SK-N-SH (cell line): Measurements from ENCODE around the gene PROX1. TPM values are rescaled to one million over a fixed set of nuclear protein-coding genes. Genes with fewer than 3 reads are reported as not detected.

Experiments
- CTCF ChIA-PET: fragments of 300-600, 350-600 bp; formaldehyde crosslinking; extraction: SDS; loops from one replicate; lab custom pipeline; 2021; lab: Yijun Ruan, JAX
- POLR2A ChIA-PET: fragments of 350-600 bp; sonication (Branson Sonifier 250); formaldehyde crosslinking; extraction: SDS; loops from one replicate; lab custom pipeline; 2020; ENCODE audit warnings: antibody characterized with exemption, inconsistent platforms; lab: Yijun Ruan, JAX
- DNase-seq: peaks from one replicate; pipeline ENCODE4 v3.0.0; 2012
- H2AFZ ChIP-seq: fragments of 200-600 bp; sonication (generic); 2 replicates; pipeline ENCODE4 v1.8.1; 2016; ENCODE audit warnings: antibody characterized with exemption, mild to moderate bottlenecking, low read depth
- H3F3A ChIP-seq: fragments of 200-600 bp; sonication (generic); replicated peaks from 2 replicates; pipeline ENCODE3; 2016; ENCODE audit warnings: antibody characterized with exemption, mild to moderate bottlenecking; ENCODE audit not compliant: insufficient read depth
- H3K27ac ChIP-seq, 2 experiments: fragments of 200-500 bp in 1 of 2; fragments of 200-600 bp in 1 of 2; sonication (Bioruptor generic) in 1 of 2; sonication (generic), shearing (Covaris generic) in 1 of 2; 2 replicates each; pipeline versions ENCODE4 v1.5.1 to v1.6.1; 2014 to 2016; ENCODE audit warnings: low read depth in 2 of 2, inconsistent platforms in 1 of 2, low read length in 1 of 2, mild to moderate bottlenecking in 1 of 2, mixed read lengths in 1 of 2
- H3K27me3 ChIP-seq: fragments of 200-600 bp; sonication (generic), shearing (Covaris generic); 2 replicates; pipeline ENCODE4 v1.6.1; 2016; ENCODE audit warnings: mixed run types; ENCODE audit not compliant: insufficient read depth
- H3K36me3 ChIP-seq, 2 experiments: fragments of 200-500 bp in 1 of 2; fragments of 200-600 bp in 1 of 2; sonication (Bioruptor generic) in 1 of 2; sonication (generic) in 1 of 2; replicated peaks in 1 of 2; 2 replicates each; pipeline versions ENCODE3 to v1.5.1; 2014 to 2016; ENCODE audit warnings: low read length in 1 of 2, mild to moderate bottlenecking in 1 of 2; ENCODE audit not compliant: insufficient read depth in 2 of 2, control insufficient read depth in 1 of 2
- H3K4me1 ChIP-seq, 2 experiments: fragments of 200-500 bp in 1 of 2; fragments of 200-600 bp in 1 of 2; sonication (Bioruptor generic) in 1 of 2; sonication (generic), shearing (Covaris generic) in 1 of 2; 2 replicates each; pipeline versions ENCODE4 v1.5.1 to v1.6.1; 2014 to 2016; ENCODE audit warnings: low read depth in 1 of 2, low read length in 1 of 2, mixed run types in 1 of 2; ENCODE audit not compliant: insufficient read depth in 2 of 2, control insufficient read depth in 1 of 2
- H3K4me2 ChIP-seq: fragments of 200-600 bp; sonication (generic), shearing (Covaris generic); 2 replicates; pipeline ENCODE4 v1.6.1; 2017; ENCODE audit warnings: mixed run types
- H3K4me3 ChIP-seq, 2 experiments: fragments of 200-500 bp in 1 of 2; fragments of 200-600 bp in 1 of 2; sonication (Bioruptor generic) in 1 of 2; sonication (generic), shearing (Covaris generic) in 1 of 2; 2 replicates each; pipeline versions ENCODE4 v1.5.1 to v1.8.1; 2014 to 2016; ENCODE audit warnings: low read depth in 2 of 2, inconsistent platforms in 1 of 2, low read length in 1 of 2, mild to moderate bottlenecking in 1 of 2, mixed read lengths in 1 of 2, moderate library complexity in 1 of 2
- H3K79me2 ChIP-seq: fragments of 200-600 bp; sonication (generic); 2 replicates; pipeline ENCODE4 v1.8.1; 2017; ENCODE audit warnings: mild to moderate bottlenecking; ENCODE audit not compliant: insufficient read depth
- H3K9ac ChIP-seq: fragments of 200-600 bp; sonication (generic); 2 replicates; pipeline ENCODE4 v1.6.1; 2017; ENCODE audit warnings: mixed run types
- H3K9me2 ChIP-seq: fragments of 200-600 bp; sonication (generic); 2 replicates; pipeline ENCODE4 v1.6.1; 2017; ENCODE audit warnings: mixed run types
- H3K9me3 ChIP-seq: fragments of 200-600 bp; sonication (generic); 2 replicates; pipeline ENCODE4 v1.6.1; 2017; ENCODE audit warnings: mixed run types, mild to moderate bottlenecking, moderate library complexity
- H4K20me1 ChIP-seq: fragments of 200-600 bp; sonication (generic); 2 replicates; pipeline ENCODE4 v1.6.1; 2017; ENCODE audit warnings: mild to moderate bottlenecking, mixed run types; ENCODE audit not compliant: insufficient read depth
- ELF1 ChIP-seq: IDR thresholded peaks from 2 replicates; pipeline ENCODE4 v1.4.0; 2012
- EP300 ChIP-seq, 2 experiments: IDR thresholded peaks; 2 replicates each; pipeline versions ENCODE4 v1.4.0 to v1.6.1; 2012; ENCODE audit warnings: borderline replicate concordance in 1 of 2, low read depth in 1 of 2, low read length in 1 of 2
- FOSL2 ChIP-seq: IDR thresholded peaks from 2 replicates; pipeline ENCODE4 v1.4.0; 2012; ENCODE audit warnings: low read depth, mild to moderate bottlenecking, moderate library complexity, borderline replicate concordance
- FOXJ3 ChIP-seq: sonication (generic); formaldehyde crosslinking; IDR thresholded peaks from 2 replicates; pipeline ENCODE4 v1.5.1; 2020; ENCODE audit warnings: mild to moderate bottlenecking, missing genetic modification reagents
- FOXM1 ChIP-seq: IDR thresholded peaks from 2 replicates; pipeline ENCODE4 v1.4.0; 2012; ENCODE audit warnings: low read depth, mild to moderate bottlenecking
- GATA2 ChIP-seq: sonication (generic); formaldehyde crosslinking; IDR thresholded peaks from 2 replicates; pipeline ENCODE4 v1.5.0; 2020; ENCODE audit warnings: mild to moderate bottlenecking, missing genetic modification reagents
- MEF2A ChIP-seq: IDR thresholded peaks from 2 replicates; pipeline ENCODE4 v1.4.0; 2012; ENCODE audit warnings: low read depth, borderline replicate concordance
- MXI1 ChIP-seq: IDR thresholded peaks from 2 replicates; pipeline ENCODE4 v1.6.1; 2012; ENCODE audit warnings: mild to moderate bottlenecking, low read depth, low read length, improper control_type of control experiment
- RCOR1 ChIP-seq: fragments of 150-350 bp; IDR thresholded peaks from 2 replicates; pipeline ENCODE4 v1.6.1; 2017; ENCODE audit warnings: antibody characterized with exemption, low read length
- RFX5 ChIP-seq: IDR thresholded peaks from 2 replicates; pipeline ENCODE4 v1.6.1; 2012; ENCODE audit warnings: mild to moderate bottlenecking, improper control_type of control experiment, low read length
- TCF12 ChIP-seq: IDR thresholded peaks from 2 replicates; pipeline ENCODE4 v1.4.0; 2012
- WGBS: methylation state at CpG from one replicate; pipeline ENCODE4 v1.1.6; 2017; ENCODE audit warnings: low lambda C conversion rate; 5-methylcytosine and 5-hydroxymethylcytosine counted together
- polyA plus RNA-seq, 3 experiments: library from polyadenylated mRNA; depleted of rRNA; stranded (reverse); fragments of >200 nt; gene quantifications; 2 replicates each; pipeline ENCODE4 v1.2.3, GENCODE V29; 2012
- TF ChIP-seq, protein P1 (sequence below): fragments of 150-350 bp; IDR thresholded peaks from 2 replicates; pipeline ENCODE4 v1.6.1; 2017; ENCODE audit warnings: antibody characterized with exemption, low read length, low read depth, borderline replicate concordance
- TF ChIP-seq, protein P2 (sequence below): fragments of 150-350 bp; IDR thresholded peaks from 2 replicates; pipeline ENCODE4 v1.6.1; 2016; ENCODE audit warnings: mild to moderate bottlenecking, low read depth, low read length
- TF ChIP-seq, protein P3 (sequence below): fragments of 200-600 bp; sonication (generic); IDR thresholded peaks from 2 replicates; pipeline ENCODE4 v1.6.1; 2017; ENCODE audit warnings: antibody characterized with exemption, mild to moderate bottlenecking, moderate library complexity
- TF ChIP-seq, protein P4 (sequence below): IDR thresholded peaks from 2 replicates; pipeline ENCODE4 v1.4.0; 2012; ENCODE audit warnings: low read depth

Gene PROX1
- polyA plus RNA-seq, 1 of the 3 experiments (the other 2 are of a cell fraction) = 0.25 TPM

DNA sequence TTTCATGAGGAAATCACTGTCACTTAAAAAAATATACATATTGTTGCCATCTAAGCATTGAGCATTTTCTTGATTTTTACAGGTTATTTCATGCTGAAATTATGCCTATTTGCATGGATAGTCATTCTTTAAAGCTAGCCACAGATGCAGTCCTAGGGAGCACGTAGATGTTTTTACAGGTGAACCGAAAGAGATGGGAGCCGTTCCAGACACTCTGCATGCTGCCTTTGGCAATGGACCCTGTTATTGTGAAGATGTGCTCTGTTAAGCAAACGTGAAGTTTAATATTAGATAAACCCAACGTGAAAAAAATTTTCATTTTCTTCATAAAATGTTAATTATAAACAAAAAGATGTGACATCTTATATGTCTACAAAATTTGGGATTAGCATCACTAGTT lies 7.1 kb downstream of the PROX1 start:
- POLR2A ChIA-PET = interaction anchor here (0.9 kb wide), 1 partner anchor 16 kb away, joined by 3 read pairs; no protein-coding TSS in a partner anchor
- CTCF ChIA-PET = interaction anchor here (1.9 kb wide), 1 partner anchor 14 kb away, joined by 12 read pairs; no protein-coding TSS in a partner anchor
- Histone ChIP-seq H2AFZ (no peak overlapping the region), H3F3A (no peaks in the 10 kb centered on the region), H3K79me2 (no peaks in the 10 kb centered on the region), H3K4me3 (no peak overlapping the region; a peak in 1 of 4 replicates), H4K20me1 (no peaks in the 10 kb centered on the region), H3K27ac (peak overlapping the region in 1 of 2 experiments; percentile 63; a peak in 2 of 4 replicates), H3K36me3 (peaks cover 0 to 17% of the 10 kb centered on the region in 2 experiments), H3K4me1 (peaks cover 0 to 29% of the 10 kb centered on the region in 2 experiments; a peak in 2 of 4 replicates), H3K9me2 (no peaks in the 10 kb centered on the region), H3K27me3 (peaks cover 3% of the 10 kb centered on the region; the same call in 1 of the 2 replicates), H3K4me2 (no peak overlapping the region), H3K9ac (no peak overlapping the region), H3K9me3 (no peaks in the 10 kb centered on the region)
- TF ChIP-seq ELF1 (no peak), EP300 (IDR thresholded peaks at IDR 0.05; ENCODE audit: borderline replicate concordance in 1 of 2, low read depth in 1 of 2, low read length in 1 of 2) (0 out of 4 replicates have a peak, but pooled peaks of 1 of the 2 experiments have one; percentile 38), GATA2 (CRISPR knock-in tag) (no peak)
- TF ChIP-seq, protein P1, sequence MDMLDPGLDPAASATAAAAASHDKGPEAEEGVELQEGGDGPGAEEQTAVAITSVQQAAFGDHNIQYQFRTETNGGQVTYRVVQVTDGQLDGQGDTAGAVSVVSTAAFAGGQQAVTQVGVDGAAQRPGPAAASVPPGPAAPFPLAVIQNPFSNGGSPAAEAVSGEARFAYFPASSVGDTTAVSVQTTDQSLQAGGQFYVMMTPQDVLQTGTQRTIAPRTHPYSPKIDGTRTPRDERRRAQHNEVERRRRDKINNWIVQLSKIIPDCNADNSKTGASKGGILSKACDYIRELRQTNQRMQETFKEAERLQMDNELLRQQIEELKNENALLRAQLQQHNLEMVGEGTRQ = no peak
- 13% methylated on average over 5 of the region's 5 CpGs for WGBS
- DNase-seq = no peak

DNA sequence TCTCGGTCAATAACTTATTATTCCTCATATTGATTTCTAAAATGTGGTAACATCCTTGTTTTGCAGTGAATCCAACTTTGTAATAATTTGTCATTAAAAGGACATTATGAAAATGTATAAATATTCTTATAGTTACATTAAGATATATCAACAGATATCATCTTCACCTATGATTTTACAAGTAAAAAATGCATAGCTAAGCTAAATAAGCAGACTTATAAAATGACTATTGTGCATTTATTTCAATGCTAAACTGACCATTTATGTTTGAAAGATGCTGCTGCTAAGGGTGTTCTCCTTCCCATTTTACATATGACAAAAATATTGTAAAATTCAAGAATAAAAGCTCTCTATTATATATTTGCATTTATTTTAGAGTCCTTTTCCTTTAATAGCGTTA lies 7.8 kb downstream of the PROX1 start:
- no peak for TF ChIP-seq RFX5
- TF ChIP-seq FOXJ3 (CRISPR knock-in tag) = no peak
- no peak for TF ChIP-seq RCOR1
- no peak for TF ChIP-seq FOXM1
- no peak for TF ChIP-seq MEF2A
- TF ChIP-seq FOSL2 = no peak
- no peak for TF ChIP-seq MXI1
- TF ChIP-seq, protein P2, sequence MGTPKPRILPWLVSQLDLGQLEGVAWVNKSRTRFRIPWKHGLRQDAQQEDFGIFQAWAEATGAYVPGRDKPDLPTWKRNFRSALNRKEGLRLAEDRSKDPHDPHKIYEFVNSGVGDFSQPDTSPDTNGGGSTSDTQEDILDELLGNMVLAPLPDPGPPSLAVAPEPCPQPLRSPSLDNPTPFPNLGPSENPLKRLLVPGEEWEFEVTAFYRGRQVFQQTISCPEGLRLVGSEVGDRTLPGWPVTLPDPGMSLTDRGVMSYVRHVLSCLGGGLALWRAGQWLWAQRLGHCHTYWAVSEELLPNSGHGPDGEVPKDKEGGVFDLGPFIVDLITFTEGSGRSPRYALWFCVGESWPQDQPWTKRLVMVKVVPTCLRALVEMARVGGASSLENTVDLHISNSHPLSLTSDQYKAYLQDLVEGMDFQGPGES = no peak
- TF ChIP-seq, protein P3, sequence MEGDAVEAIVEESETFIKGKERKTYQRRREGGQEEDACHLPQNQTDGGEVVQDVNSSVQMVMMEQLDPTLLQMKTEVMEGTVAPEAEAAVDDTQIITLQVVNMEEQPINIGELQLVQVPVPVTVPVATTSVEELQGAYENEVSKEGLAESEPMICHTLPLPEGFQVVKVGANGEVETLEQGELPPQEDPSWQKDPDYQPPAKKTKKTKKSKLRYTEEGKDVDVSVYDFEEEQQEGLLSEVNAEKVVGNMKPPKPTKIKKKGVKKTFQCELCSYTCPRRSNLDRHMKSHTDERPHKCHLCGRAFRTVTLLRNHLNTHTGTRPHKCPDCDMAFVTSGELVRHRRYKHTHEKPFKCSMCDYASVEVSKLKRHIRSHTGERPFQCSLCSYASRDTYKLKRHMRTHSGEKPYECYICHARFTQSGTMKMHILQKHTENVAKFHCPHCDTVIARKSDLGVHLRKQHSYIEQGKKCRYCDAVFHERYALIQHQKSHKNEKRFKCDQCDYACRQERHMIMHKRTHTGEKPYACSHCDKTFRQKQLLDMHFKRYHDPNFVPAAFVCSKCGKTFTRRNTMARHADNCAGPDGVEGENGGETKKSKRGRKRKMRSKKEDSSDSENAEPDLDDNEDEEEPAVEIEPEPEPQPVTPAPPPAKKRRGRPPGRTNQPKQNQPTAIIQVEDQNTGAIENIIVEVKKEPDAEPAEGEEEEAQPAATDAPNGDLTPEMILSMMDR = no peak
- TF ChIP-seq, protein P4, sequence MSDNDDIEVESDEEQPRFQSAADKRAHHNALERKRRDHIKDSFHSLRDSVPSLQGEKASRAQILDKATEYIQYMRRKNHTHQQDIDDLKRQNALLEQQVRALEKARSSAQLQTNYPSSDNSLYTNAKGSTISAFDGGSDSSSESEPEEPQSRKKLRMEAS = no peak
- TF ChIP-seq TCF12 = no peak
- TF ChIP-seq, all 33 proteins: peak for 0
- Histone ChIP-seq H3K36me3 (peaks cover 0 to 21% of the 10 kb centered on the region in 2 experiments), H2AFZ (no peak overlapping the region), H3K9me3 (no peaks in the 10 kb centered on the region), H3F3A (no peaks in the 10 kb centered on the region), H3K79me2 (no peaks in the 10 kb centered on the region), H3K9ac (no peak overlapping the region), H3K27me3 (no peaks in the 10 kb centered on the region), H4K20me1 (no peaks in the 10 kb centered on the region), H3K4me2 (no peak overlapping the region), H3K9me2 (no peaks in the 10 kb centered on the region), H3K4me1 (peaks cover 0 to 29% of the 10 kb centered on the region in 2 experiments; a peak in 2 of 4 replicates), H3K4me3 (no peak overlapping the region), H3K27ac (peak overlapping the region in 1 of 2 experiments; percentile 43; a peak in 2 of 4 replicates)
- POLR2A ChIA-PET = no interaction called here
- 25% methylated on average over 2 of the region's 2 CpGs for WGBS
- CTCF ChIA-PET = interaction anchor here (0.9 kb wide), 1 partner anchor 9 kb away, joined by 3 read pairs; no protein-coding TSS in a partner anchor
- DNase-seq = no peak
